Neural progenitor cell (in vitro differentiated cells): ENCODE measurements around the gene ZNF687.

Experiments
- CTCF ChIP-seq: fragments of 200-600 bp; sonication (generic); IDR thresholded peaks from 2 replicates; pipeline ENCODE4 v1.5.1; 2017; ENCODE audit warnings: antibody characterized with exemption, mild to moderate bottlenecking
- EZH2 ChIP-seq: fragments of 200-600 bp; sonication (generic); IDR thresholded peaks from 2 replicates; pipeline ENCODE4 v1.6.1; 2017; ENCODE audit warnings: antibody characterized with exemption, mild to moderate bottlenecking, moderate library complexity
- EZH2phosphoT487 ChIP-seq: fragments of 200-600 bp; sonication (generic); IDR thresholded peaks from 2 replicates; pipeline ENCODE4 v1.6.1; 2017; ENCODE audit warnings: antibody characterized with exemption

- TF ChIP-seq CTCF (no peak), EZH2 (no peak), EZH2phosphoT487 (no peak)
Measured at GRCh38 chr1:151243683-151244216, 38.3 kb upstream of the ZNF687 start.
